Measurements from ENCODE around the gene MAP2K5.

The MAP2K5 gene

DNA sequence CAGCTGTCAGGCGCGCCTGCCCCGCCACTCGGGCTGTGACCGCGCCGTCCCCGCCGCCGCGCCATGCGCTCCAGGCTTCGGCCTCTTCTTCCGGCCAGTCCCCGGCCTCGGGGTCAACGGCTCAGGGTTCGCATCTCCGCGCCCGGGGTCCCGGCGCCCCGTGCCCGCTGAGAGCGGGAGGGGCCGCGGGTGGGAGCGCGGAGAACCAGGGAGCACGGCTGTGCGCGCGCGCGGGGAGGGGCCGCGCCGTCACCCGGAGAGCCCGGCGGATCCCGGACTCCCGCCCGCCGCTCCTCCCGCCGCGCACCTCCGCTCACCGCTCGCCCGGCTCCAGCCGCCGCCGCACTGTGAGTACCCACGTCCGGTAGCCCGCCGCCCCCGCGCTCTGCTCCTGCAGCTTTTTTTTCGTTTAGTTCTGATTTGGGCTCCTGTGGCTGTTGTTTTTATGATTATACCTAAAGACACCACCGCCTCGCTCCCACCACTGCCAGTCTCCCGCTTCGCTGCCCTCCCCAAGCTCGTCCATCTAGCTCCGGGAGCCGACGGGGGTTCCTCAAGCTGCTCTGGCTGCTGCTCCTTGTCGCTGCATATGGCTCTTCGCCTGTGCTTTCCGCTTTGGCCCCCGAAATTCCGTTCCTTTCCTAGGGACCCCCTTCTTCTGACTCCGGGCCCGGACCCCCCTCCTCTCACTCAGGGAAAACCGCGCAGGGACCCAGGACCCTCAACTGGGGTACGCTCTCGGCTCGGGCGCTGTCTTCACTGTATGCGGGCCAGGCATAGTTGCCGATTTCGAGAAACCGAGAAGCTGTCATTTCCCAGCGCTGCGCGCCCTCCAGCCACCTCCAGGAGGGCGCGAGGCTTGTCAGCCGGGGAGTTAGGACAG is 281.1 kb downstream of the MAP2K5 start:
- Histone ChIP-seq H3K9me3 (ENCODE audit: control insufficient read depth, low read length) (no peaks in the 10 kb centered on the region), H3K4me1 (ENCODE audit: control insufficient read depth, insufficient read depth, low read length, poor library complexity, severe bottlenecking) (peaks cover 59% of the 10 kb centered on the region), H3K27me3 (replicated peaks; ENCODE audit: control insufficient read depth, insufficient read depth, low read length, poor library complexity, severe bottlenecking) (peaks cover 90% of the 10 kb centered on the region), H3K4me3 (ENCODE audit: insufficient read depth, low read depth, low read length, poor library complexity, severe bottlenecking) (no peak overlapping the region), H3K36me3 (ENCODE audit: control insufficient read depth, insufficient read depth, low read length) (no peaks in the 10 kb centered on the region), H3K27ac (ENCODE audit: insufficient read depth, low read length, poor library complexity, severe bottlenecking) (no peak overlapping the region)
- DNase-seq: no peak

DNA sequence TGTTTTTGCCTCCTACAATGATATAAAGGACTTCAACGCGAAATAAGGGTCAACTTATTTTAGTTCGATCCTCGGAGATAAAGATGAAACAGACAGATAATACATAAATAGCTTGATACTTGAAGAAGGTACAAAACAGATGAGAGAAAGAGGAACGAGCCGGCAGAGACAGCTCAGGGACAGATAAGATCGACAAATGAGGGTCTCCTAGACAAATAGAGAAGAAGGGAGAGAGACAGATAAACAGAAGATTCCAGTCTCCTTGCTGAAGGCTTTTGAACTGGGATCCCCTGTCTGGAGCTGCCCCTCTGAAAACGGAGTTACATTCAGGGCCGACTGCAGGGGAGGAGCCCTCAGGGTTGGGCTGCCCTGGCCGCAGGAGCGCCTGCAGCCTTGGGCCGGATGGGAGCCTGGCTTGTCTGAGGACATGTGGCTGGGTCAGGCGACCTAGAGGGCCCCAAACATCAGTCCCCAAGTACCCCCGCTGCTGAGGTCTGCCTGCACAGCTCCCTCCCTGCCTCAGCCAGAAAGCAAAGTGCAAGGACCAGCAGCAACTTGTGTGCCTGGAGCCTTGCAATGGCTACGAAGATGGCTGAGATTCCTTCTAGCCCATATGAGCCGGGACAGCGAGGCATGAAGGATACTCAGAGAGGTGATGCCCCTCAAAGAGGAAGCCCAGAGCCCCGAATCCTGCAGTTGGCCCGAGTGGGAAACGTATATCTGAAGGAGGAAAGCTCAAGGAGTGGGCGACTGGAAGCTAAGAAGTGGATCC is 281.9 kb downstream of the MAP2K5 start:
- peaks cover 68% of the 10 kb centered on the region for H3K4me1 ChIP-seq (ENCODE audit: control insufficient read depth, insufficient read depth, low read length, poor library complexity, severe bottlenecking)
- no peak for DNase-seq
- no peak overlapping the region for H3K4me3 ChIP-seq (ENCODE audit: insufficient read depth, low read depth, low read length, poor library complexity, severe bottlenecking)
- peaks cover 94% of the 10 kb centered on the region for H3K27me3 ChIP-seq (replicated peaks; ENCODE audit: control insufficient read depth, insufficient read depth, low read length, poor library complexity, severe bottlenecking)
- no peaks in the 10 kb centered on the region for H3K36me3 ChIP-seq (ENCODE audit: control insufficient read depth, insufficient read depth, low read length)
- no peaks in the 10 kb centered on the region for H3K9me3 ChIP-seq (ENCODE audit: control insufficient read depth, low read length)
- no peak overlapping the region for H3K27ac ChIP-seq (ENCODE audit: insufficient read depth, low read length, poor library complexity, severe bottlenecking)

DNA sequence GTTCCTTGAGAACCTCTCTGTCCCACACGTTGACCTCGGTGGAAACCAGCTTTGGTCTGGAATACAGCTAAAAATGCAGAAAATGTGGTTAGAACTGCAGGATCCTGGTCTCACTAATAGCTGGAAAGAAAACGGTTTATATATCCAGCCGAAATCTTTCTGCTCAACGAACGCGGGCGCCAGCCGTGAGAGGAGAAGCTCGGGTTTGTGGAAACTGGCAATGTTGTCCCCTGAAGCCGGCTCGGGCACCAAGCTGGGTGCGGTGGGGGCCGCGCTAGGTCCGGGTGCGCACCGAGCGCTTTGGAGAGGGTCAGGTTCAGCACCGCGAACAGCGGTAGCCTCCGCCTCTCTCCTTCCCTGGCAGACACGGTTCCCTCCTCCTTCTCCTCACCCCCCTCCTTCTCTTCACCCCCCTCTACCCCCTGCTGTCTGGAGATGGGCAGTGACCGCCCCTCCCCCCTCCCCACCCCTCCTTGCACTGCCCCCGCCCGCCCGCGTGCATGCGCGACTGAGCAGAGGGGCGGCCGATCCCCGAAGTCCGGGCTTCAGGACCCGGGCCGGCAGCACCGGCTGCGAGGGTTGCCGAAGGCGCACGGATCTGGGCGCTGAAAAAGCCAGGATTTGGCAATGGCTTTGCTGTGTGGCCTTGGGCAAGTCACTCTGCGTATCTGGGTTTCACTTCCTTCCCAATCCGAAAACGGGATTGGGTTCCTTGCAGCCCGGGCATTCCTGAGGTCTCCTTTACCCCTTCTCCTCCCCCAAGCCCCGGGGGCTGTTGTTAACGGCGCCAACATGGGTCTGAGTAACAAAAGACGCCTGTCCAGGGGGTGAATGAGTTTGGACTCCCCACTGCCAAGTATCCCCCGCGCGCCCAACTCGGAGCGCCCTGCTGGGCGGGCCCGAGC is 282.7 kb downstream of the MAP2K5 start, which contains the start of gene SKOR1:
SKOR1 (plus strand) TSS at position 534 of the 905 bp plus-strand sequence; CDS start at position 628, 94 bp downstream.
- H3K4me1 ChIP-seq (ENCODE audit: control insufficient read depth, insufficient read depth, low read length, poor library complexity, severe bottlenecking): peaks cover 76% of the 10 kb centered on the region
- peaks cover 94% of the 10 kb centered on the region for H3K27me3 ChIP-seq (replicated peaks; ENCODE audit: control insufficient read depth, insufficient read depth, low read length, poor library complexity, severe bottlenecking)
- no peak for DNase-seq
- no peak within 1 kb of the TSS for H3K4me3 ChIP-seq (ENCODE audit: insufficient read depth, low read depth, low read length, poor library complexity, severe bottlenecking)
- no peaks in the 10 kb centered on the region for H3K36me3 ChIP-seq (ENCODE audit: control insufficient read depth, insufficient read depth, low read length)
- H3K27ac ChIP-seq (ENCODE audit: insufficient read depth, low read length, poor library complexity, severe bottlenecking): no peak within 1 kb of the TSS
- H3K9me3 ChIP-seq (ENCODE audit: control insufficient read depth, low read length): no peaks in the 10 kb centered on the region

DNA sequence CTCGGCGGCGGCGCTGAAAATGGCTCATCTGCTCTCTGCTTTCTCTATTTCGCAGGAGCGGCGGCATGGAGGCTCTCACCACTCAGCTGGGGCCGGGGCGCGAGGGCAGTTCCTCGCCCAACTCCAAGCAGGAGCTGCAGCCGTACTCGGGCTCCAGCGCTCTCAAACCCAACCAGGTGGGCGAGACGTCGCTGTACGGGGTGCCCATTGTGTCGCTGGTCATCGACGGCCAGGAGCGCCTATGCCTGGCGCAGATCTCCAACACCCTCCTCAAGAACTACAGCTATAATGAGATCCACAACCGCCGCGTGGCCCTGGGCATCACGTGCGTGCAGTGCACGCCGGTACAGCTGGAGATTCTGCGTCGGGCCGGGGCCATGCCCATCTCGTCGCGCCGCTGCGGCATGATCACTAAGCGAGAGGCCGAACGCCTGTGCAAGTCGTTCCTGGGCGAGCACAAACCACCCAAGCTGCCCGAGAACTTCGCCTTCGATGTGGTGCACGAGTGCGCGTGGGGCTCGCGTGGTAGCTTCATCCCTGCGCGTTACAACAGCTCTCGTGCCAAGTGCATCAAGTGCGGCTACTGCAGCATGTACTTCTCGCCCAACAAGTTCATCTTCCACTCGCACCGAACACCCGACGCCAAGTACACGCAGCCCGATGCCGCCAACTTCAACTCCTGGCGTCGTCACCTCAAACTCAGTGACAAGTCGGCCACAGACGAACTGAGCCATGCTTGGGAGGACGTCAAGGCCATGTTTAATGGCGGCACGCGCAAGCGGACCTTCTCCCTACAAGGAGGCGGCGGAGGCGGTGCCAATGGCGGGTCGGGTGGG is 283.6 kb downstream of the MAP2K5 start:
- Histone ChIP-seq H3K4me3 (ENCODE audit: insufficient read depth, low read depth, low read length, poor library complexity, severe bottlenecking) (no peak overlapping the region), H3K27ac (ENCODE audit: insufficient read depth, low read length, poor library complexity, severe bottlenecking) (no peak overlapping the region), H3K36me3 (ENCODE audit: control insufficient read depth, insufficient read depth, low read length) (no peaks in the 10 kb centered on the region), H3K4me1 (ENCODE audit: control insufficient read depth, insufficient read depth, low read length, poor library complexity, severe bottlenecking) (peaks cover 77% of the 10 kb centered on the region), H3K9me3 (ENCODE audit: control insufficient read depth, low read length) (no peaks in the 10 kb centered on the region), H3K27me3 (replicated peaks; ENCODE audit: control insufficient read depth, insufficient read depth, low read length, poor library complexity, severe bottlenecking) (peaks cover 94% of the 10 kb centered on the region)
- DNase-seq: no peak

DNA sequence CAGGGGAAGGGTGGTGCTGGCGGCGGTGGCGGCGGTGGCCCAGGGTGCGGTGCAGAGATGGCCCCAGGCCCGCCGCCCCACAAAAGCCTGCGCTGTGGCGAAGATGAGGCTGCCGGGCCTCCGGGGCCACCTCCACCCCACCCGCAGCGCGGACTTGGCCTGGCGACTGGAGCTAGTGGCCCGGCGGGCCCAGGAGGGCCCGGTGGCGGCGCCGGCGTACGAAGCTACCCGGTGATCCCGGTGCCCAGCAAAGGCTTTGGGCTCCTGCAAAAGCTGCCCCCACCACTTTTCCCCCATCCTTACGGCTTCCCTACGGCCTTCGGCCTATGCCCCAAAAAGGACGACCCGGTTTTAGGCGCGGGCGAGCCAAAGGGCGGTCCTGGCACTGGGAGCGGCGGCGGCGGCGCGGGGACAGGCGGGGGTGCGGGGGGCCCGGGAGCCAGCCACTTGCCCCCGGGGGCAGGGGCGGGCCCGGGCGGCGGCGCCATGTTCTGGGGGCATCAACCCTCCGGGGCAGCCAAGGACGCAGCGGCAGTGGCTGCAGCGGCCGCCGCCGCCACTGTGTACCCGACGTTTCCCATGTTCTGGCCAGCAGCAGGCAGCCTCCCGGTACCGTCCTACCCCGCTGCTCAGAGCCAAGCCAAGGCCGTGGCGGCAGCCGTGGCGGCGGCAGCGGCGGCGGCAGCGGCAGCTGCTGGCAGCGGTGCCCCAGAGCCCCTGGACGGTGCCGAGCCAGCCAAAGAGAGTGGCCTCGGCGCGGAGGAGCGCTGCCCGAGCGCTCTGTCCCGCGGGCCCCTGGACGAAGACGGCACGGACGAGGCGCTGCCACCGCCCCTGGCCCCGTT is 284.4 kb downstream of the MAP2K5 start:
- no peak for DNase-seq
- no peaks in the 10 kb centered on the region for H3K9me3 ChIP-seq (ENCODE audit: control insufficient read depth, low read length)
- H3K27ac ChIP-seq (ENCODE audit: insufficient read depth, low read length, poor library complexity, severe bottlenecking): no peak overlapping the region
- H3K27me3 ChIP-seq (replicated peaks; ENCODE audit: control insufficient read depth, insufficient read depth, low read length, poor library complexity, severe bottlenecking): peaks cover 88% of the 10 kb centered on the region
- H3K4me1 ChIP-seq (ENCODE audit: control insufficient read depth, insufficient read depth, low read length, poor library complexity, severe bottlenecking): peaks cover 68% of the 10 kb centered on the region
- no peaks in the 10 kb centered on the region for H3K36me3 ChIP-seq (ENCODE audit: control insufficient read depth, insufficient read depth, low read length)
- H3K4me3 ChIP-seq (ENCODE audit: insufficient read depth, low read depth, low read length, poor library complexity, severe bottlenecking): no peak overlapping the region

DNA sequence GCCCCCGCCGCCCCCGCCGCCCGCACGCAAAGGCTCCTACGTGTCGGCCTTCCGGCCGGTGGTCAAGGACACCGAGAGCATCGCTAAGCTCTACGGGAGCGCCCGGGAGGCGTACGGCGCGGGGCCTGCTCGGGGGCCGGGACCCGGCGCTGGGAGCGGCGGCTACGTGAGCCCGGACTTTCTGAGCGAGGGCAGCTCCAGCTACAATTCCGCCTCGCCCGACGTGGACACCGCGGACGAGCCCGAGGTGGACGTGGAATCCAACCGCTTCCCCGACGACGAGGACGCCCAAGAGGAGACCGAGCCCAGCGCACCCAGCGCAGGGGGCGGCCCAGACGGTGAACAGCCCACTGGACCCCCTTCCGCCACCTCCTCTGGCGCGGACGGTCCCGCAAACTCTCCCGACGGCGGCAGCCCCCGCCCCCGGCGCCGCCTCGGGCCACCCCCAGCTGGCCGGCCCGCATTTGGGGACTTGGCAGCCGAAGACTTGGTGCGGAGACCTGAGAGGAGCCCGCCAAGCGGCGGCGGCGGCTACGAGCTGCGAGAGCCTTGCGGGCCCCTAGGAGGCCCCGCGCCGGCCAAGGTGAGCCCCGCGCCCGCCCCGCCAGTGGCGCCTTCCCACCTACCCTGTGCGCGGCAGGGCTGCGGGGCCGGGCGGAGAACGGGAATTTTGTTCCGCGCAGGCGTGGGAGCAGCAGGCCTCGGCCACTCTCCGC is 285.2 kb downstream of the MAP2K5 start:
- Histone ChIP-seq H3K4me3 (ENCODE audit: insufficient read depth, low read depth, low read length, poor library complexity, severe bottlenecking) (no peak overlapping the region), H3K36me3 (ENCODE audit: control insufficient read depth, insufficient read depth, low read length) (no peaks in the 10 kb centered on the region), H3K9me3 (ENCODE audit: control insufficient read depth, low read length) (no peaks in the 10 kb centered on the region), H3K4me1 (ENCODE audit: control insufficient read depth, insufficient read depth, low read length, poor library complexity, severe bottlenecking) (peaks cover 63% of the 10 kb centered on the region), H3K27me3 (replicated peaks; ENCODE audit: control insufficient read depth, insufficient read depth, low read length, poor library complexity, severe bottlenecking) (peaks cover 88% of the 10 kb centered on the region), H3K27ac (ENCODE audit: insufficient read depth, low read length, poor library complexity, severe bottlenecking) (no peak overlapping the region)
- DNase-seq: no peak

DNA sequence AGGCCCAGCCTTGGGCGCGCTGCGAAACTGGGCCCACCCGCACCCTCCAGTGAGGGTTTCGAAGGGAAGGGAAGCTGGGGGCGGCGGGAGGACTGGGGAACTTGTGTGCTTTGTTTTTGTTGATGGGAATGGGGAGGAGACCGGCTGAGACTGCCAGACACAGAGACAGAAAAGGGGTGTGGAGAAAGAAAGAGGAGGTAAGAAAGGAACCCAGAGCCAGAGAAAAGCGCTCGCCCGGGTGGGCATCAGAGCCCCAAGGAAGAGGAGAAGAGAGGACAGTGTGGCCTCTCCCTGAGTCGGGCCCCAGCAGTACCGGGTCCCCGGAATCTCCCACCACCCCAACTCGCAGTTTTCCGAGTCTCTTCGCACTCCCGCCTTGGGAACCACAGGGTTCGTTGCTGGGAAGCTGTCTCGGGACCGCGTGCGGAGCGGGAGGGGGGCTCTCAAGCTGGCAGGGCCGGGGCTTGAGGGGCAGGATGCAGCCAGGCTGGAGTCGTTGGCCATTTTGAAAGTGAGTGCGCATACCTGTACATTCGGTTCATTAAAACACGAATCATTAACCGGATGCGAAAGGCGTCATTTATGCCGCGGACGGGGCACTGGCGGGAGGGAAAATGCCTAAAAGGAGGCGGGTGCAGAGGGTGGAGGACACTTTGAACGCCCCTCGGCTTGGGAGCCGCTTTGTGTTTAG is 285.9 kb downstream of the MAP2K5 start:
- Histone ChIP-seq H3K27me3 (replicated peaks; ENCODE audit: control insufficient read depth, insufficient read depth, low read length, poor library complexity, severe bottlenecking) (peaks cover 90% of the 10 kb centered on the region), H3K36me3 (ENCODE audit: control insufficient read depth, insufficient read depth, low read length) (no peaks in the 10 kb centered on the region), H3K4me3 (ENCODE audit: insufficient read depth, low read depth, low read length, poor library complexity, severe bottlenecking) (peak overlapping the region; percentile 3), H3K9me3 (ENCODE audit: control insufficient read depth, low read length) (no peaks in the 10 kb centered on the region), H3K4me1 (ENCODE audit: control insufficient read depth, insufficient read depth, low read length, poor library complexity, severe bottlenecking) (peaks cover 67% of the 10 kb centered on the region), H3K27ac (ENCODE audit: insufficient read depth, low read length, poor library complexity, severe bottlenecking) (no peak overlapping the region)
- DNase-seq: no peak
